ENCODE results near the gene GGCX.
"Not testable (repeated sequence)": the region's sequence is repeated elsewhere in the genome, so short reads cannot be mapped to it uniquely, and the experiment has no call there.

- TF ChIP-seq, protein P1, sequence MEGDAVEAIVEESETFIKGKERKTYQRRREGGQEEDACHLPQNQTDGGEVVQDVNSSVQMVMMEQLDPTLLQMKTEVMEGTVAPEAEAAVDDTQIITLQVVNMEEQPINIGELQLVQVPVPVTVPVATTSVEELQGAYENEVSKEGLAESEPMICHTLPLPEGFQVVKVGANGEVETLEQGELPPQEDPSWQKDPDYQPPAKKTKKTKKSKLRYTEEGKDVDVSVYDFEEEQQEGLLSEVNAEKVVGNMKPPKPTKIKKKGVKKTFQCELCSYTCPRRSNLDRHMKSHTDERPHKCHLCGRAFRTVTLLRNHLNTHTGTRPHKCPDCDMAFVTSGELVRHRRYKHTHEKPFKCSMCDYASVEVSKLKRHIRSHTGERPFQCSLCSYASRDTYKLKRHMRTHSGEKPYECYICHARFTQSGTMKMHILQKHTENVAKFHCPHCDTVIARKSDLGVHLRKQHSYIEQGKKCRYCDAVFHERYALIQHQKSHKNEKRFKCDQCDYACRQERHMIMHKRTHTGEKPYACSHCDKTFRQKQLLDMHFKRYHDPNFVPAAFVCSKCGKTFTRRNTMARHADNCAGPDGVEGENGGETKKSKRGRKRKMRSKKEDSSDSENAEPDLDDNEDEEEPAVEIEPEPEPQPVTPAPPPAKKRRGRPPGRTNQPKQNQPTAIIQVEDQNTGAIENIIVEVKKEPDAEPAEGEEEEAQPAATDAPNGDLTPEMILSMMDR (IDR thresholded peaks at IDR 0.05): not testable (repeated sequence)
- TF ChIP-seq POLR2A (IDR thresholded peaks at IDR 0.05): not testable (repeated sequence)
Observed at GRCh38 chr2:85560403-85560726, 928 bp downstream of the GGCX start.

Measured in adrenal gland (tissue), 5 donors.